ES-I3 (cell line): ENCODE measurements around the gene KRTAP13-4.

Experiments
- H3K36me3 ChIP-seq: 2 replicates; pipeline ENCODE4 v1.6.1; 2013; ENCODE audit warnings: mild to moderate bottlenecking, low read length, control low read depth, moderate library complexity; ENCODE audit not compliant: insufficient read depth
- H3K4me1 ChIP-seq: 2 replicates; pipeline ENCODE4 v1.6.1; 2013; ENCODE audit warnings: mild to moderate bottlenecking, control low read depth, low read length; ENCODE audit not compliant: insufficient read depth
- H3K9ac ChIP-seq: 2 replicates; pipeline ENCODE4 v1.6.1; 2013; ENCODE audit warnings: low read depth, mild to moderate bottlenecking, low read length, moderate library complexity
- H3K9me3 ChIP-seq: 2 replicates; pipeline ENCODE4 v1.6.1; 2013; ENCODE audit warnings: mild to moderate bottlenecking, low read length, moderate library complexity; ENCODE audit not compliant: control insufficient read depth, insufficient read depth

The KRTAP13-4 gene

DNA sequence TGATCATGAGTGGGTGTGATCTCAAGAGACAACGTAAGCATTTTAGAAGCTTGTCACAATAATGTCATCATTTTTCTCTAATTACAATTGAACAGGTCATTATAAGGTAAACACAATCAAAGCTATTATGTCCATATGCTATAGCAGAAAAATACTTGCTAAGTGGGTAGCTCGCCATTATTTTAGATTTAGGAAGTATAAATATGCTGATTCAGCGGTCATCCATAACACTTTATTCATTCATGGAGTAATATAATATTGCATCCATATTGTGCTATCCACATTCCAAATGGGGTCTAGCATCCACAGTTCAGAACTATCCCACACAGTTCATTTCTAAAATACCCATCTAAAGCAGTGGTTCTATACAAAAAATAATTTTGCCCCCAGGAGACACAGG, 18.5 kb downstream of the KRTAP13-4 start:
- no peaks in the 10 kb centered on the region for H3K9me3 ChIP-seq
- no peaks in the 10 kb centered on the region; the same call in 1 of the 2 replicates for H3K4me1 ChIP-seq
- no peak overlapping the region for H3K9ac ChIP-seq
- H3K36me3 ChIP-seq = no peaks in the 10 kb centered on the region

DNA sequence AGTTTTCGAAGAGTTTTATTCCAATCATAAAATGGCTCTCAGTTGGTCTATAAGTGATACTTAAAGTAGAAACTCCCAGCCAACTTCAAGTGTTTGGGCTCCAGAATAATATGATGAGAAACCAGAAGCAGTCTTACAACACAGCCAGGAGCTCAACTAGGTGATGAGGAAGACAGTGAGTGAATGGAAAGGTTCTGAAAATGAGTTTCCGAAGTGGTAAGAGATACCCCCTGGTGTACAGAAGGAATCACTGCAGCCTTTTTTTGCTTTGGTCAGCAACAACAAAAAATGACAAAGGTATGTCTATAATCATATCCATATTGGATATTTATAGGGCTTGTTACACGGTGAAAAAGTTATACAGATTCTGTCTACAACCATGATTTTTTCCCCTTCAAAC, 33.7 kb downstream of the KRTAP13-4 start:
- H3K9me3 ChIP-seq = no peaks in the 10 kb centered on the region
- no peaks in the 10 kb centered on the region for H3K36me3 ChIP-seq
- H3K4me1 ChIP-seq = no peaks in the 10 kb centered on the region
- no peak overlapping the region for H3K9ac ChIP-seq

DNA sequence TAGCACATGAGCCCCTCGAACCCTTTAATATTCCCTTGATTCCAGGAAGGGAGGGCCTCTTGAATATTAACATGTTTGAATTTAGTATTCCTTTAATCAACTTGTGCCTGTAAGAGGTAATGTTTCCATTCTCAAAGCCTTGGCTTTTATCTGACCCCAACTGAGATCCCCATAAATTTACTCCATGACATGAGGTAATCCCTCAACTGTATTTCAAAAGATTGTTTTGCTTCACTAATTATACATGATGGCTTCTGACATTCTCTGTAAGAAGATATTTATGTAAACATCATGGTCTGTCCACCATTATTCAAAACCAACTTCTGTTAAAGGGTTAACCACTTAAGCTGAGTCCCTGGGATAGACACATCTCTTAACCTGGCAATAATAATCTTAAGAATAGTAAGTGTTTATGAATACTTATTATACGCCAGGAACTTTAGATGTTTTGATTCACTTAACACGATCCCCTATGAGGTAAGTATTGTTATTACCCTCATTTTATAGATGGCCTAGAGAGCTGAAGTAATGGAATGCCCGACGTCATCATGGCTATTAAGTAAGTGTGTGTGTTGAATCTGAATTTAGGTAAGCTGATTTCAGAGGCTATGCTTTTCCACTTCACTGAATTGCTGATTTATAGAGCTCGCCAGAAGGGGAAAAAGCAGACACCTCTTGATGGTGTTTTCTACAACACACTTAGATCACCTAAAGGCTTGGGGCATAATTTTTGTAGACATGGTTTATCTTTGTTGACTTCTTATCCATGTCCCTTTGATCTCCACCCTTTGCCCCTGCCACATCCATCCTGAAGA, 39.1 kb downstream of the KRTAP13-4 start:
- Histone ChIP-seq H3K36me3 (no peaks in the 10 kb centered on the region), H3K4me1 (no peaks in the 10 kb centered on the region), H3K9ac (no peak overlapping the region), H3K9me3 (no peaks in the 10 kb centered on the region)

DNA sequence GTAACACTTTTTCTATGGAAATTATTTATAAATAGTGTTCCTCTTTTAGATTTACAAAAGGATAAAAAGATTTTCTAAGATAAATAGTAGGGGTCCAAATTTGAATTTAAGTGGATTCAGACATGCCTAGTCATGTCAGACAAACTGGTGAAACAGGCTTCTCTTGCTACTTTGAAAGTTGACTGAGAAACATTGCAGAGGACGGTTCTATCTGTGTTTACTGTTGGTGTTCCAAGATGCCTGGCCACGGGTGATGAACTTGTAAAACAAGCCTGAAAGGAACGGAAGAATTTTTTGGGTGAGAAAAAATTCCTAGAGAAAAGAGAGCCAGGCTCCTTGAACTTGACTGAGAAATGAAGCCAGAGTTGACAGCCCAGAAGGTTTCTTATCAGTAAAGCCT, 48.0 kb downstream of the KRTAP13-4 start:
- no peaks in the 10 kb centered on the region for H3K9me3 ChIP-seq
- H3K36me3 ChIP-seq = no peaks in the 10 kb centered on the region
- no peaks in the 10 kb centered on the region for H3K4me1 ChIP-seq
- no peak overlapping the region for H3K9ac ChIP-seq

DNA sequence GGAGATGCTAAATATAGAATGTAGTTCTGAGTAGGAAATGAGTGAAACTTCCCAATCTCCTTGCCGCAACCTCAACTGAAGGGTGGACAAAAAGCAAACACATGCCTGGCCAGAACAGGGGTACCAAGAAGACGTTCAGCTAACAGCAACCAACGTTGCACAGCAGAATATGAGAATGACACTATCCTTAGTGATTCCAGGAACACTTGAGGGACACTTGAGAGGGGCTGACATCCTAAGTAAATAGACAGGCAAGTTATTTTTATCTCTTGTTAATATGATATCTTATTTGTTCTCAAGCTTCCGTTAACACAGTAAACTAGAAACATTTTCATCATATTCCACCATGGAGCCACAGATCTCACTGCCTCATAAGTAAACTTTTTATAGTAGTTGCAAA, 49.2 kb downstream of the KRTAP13-4 start:
- no peak overlapping the region for H3K9ac ChIP-seq

DNA sequence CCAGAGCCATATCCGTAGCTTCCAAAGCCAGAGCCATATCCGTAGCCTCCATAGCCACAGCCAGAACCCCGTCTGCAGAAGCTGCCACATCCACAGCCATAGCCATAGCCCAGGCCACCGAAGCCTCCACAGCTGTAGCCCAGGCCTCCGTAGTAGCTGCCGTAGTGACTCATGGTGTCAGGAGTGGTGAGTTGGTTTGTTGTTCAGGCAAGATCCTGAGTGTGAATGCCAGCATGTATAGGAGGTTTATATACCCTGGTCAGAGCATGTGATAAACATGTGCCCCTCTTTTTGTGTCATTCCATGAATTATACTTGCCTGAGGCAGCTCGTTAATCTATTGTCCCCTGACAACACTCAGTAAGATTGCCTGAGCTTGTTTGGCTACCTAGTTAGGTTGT, 50.1 kb downstream of the KRTAP13-4 start, which contains the start of gene KRTAP19-1:
Gene KRTAP19-1, minus strand, starts transcription at position 223 of the 400 bp plus-strand sequence. Its CDS starts 50 bp downstream, at position 173.
- no peaks in the 10 kb centered on the region for H3K36me3 ChIP-seq
- H3K9me3 ChIP-seq = no peaks in the 10 kb centered on the region; the same call in 1 of the 2 replicates
- H3K4me1 ChIP-seq = no peaks in the 10 kb centered on the region
- no peak within 1 kb of the TSS for H3K9ac ChIP-seq

More for the DNA sequence above, 49.2 kb downstream of the KRTAP13-4 start:
- Histone ChIP-seq H3K36me3 (no peaks in the 10 kb centered on the region), H3K4me1 (no peaks in the 10 kb centered on the region), H3K9me3 (no peaks in the 10 kb centered on the region; the same call in 1 of the 2 replicates)
